Smooth muscle cell (in vitro differentiated cells): ENCODE data around the gene STK38. TPM values are rescaled to one million over a fixed set of nuclear protein-coding genes. Genes with fewer than 3 reads are reported as not detected.

Experiments used
- DNase-seq: peaks from one replicate; lab custom pipeline; 2025; ENCODE audit not compliant: unreplicated experiment; lab: John Stamatoyannopoulos, UW
- H2AFZ ChIP-seq: fragments of 200-600 bp; sonication (generic); 2 replicates; pipeline ENCODE4 v1.6.0; 2016; ENCODE audit warnings: antibody characterized with exemption, low read depth, mild to moderate bottlenecking
- H3F3A ChIP-seq: fragments of 200-600 bp; sonication (generic); 2 replicates; pipeline ENCODE4 v1.6.0; 2017; ENCODE audit warnings: antibody characterized with exemption, low read depth
- H3K27ac ChIP-seq: fragments of 200-600 bp; sonication (generic); 2 replicates; pipeline ENCODE4 v1.5.1; 2016; ENCODE audit warnings: low read depth, mild to moderate bottlenecking
- H3K27me3 ChIP-seq: fragments of 200-600 bp; sonication (generic); 2 replicates; pipeline ENCODE4 v1.6.1; 2016; ENCODE audit warnings: low read depth, mild to moderate bottlenecking
- H3K36me3 ChIP-seq: fragments of 200-600 bp; sonication (generic); 2 replicates; pipeline ENCODE4 v1.5.1; 2016; ENCODE audit warnings: low read depth
- H3K4me1 ChIP-seq: fragments of 200-600 bp; sonication (generic); 2 replicates; pipeline ENCODE4 v1.5.1; 2016; ENCODE audit warnings: low read depth
- H3K4me2 ChIP-seq: fragments of 200-600 bp; sonication (generic); 2 replicates; pipeline ENCODE4 v1.6.0; 2016; ENCODE audit warnings: mild to moderate bottlenecking
- H3K4me3 ChIP-seq: fragments of 200-600 bp; sonication (generic); 2 replicates; pipeline ENCODE4 v1.5.1; 2016; ENCODE audit warnings: mild to moderate bottlenecking
- H3K79me2 ChIP-seq: fragments of 200-600 bp; sonication (generic); 2 replicates; pipeline ENCODE4 v1.6.0; 2016; ENCODE audit warnings: low read depth, mild to moderate bottlenecking
- H3K9ac ChIP-seq: fragments of 200-600 bp; sonication (generic); 2 replicates; pipeline ENCODE4 v1.6.0; 2016; ENCODE audit warnings: low read depth
- H3K9me3 ChIP-seq: fragments of 200-600 bp; sonication (generic); replicated peaks from 2 replicates; pipeline ENCODE4 v1.5.1; 2016; ENCODE audit warnings: low read depth
- H4K20me1 ChIP-seq: fragments of 200-600 bp; sonication (generic); 2 replicates; pipeline ENCODE4 v1.6.0; 2016; ENCODE audit warnings: low read depth
- WGBS: methylation state at CpG from one replicate; pipeline ENCODE4 v1.1.7; 2016; ENCODE audit warnings: low lambda C conversion rate; 5-methylcytosine and 5-hydroxymethylcytosine counted together
- polyA plus RNA-seq: library from polyadenylated mRNA; unstranded; fragments of >200 nt; fragmentation: Nextera tagmentation; extraction: Ambion mirVana; gene quantifications from 2 replicates; pipeline ENCODE4 v1.2.1, GENCODE V29; 2016
- total RNA-seq: library from RNA; depleted of rRNA; stranded (reverse); fragments of >200 nt; gene quantifications from 2 replicates; pipeline ENCODE4 v1.2.3, GENCODE V29; 2014
- TF ChIP-seq, protein P1 (sequence below): fragments of 200-600 bp; sonication (generic); IDR thresholded peaks from 2 replicates; pipeline ENCODE4 v1.5.1; 2017; ENCODE audit warnings: borderline replicate concordance, mild to moderate bottlenecking, antibody characterized with exemption; ENCODE audit not compliant: insufficient read depth, poor library complexity, severe bottlenecking

The STK38 gene
- total and polyA plus RNA-seq, 2 experiments from 2014 or later = 34.5 to 34.6 TPM

DNA sequence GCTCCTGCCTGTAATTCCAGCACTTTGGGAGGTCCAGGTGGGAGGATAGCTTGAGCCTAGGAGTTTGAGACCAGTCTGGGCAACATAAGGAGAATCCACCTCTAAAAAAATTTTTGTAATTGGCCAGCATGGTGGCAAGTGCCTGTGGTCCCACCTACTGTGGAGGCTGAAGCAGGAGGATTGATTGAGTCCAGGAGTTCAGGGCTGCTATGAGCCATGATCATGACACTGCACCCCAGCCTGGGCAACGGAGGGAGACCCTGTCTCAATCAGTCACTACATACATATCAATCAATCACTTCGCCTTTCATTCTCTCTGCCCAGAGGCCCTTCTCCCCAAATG is 1.1 kb upstream of the STK38 start:
- TF ChIP-seq, protein P1, sequence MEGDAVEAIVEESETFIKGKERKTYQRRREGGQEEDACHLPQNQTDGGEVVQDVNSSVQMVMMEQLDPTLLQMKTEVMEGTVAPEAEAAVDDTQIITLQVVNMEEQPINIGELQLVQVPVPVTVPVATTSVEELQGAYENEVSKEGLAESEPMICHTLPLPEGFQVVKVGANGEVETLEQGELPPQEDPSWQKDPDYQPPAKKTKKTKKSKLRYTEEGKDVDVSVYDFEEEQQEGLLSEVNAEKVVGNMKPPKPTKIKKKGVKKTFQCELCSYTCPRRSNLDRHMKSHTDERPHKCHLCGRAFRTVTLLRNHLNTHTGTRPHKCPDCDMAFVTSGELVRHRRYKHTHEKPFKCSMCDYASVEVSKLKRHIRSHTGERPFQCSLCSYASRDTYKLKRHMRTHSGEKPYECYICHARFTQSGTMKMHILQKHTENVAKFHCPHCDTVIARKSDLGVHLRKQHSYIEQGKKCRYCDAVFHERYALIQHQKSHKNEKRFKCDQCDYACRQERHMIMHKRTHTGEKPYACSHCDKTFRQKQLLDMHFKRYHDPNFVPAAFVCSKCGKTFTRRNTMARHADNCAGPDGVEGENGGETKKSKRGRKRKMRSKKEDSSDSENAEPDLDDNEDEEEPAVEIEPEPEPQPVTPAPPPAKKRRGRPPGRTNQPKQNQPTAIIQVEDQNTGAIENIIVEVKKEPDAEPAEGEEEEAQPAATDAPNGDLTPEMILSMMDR = no peak
- H2AFZ ChIP-seq = peak overlapping the region; percentile 12
- WGBS = 90% methylated on average over 2 of the region's 2 CpGs

DNA sequence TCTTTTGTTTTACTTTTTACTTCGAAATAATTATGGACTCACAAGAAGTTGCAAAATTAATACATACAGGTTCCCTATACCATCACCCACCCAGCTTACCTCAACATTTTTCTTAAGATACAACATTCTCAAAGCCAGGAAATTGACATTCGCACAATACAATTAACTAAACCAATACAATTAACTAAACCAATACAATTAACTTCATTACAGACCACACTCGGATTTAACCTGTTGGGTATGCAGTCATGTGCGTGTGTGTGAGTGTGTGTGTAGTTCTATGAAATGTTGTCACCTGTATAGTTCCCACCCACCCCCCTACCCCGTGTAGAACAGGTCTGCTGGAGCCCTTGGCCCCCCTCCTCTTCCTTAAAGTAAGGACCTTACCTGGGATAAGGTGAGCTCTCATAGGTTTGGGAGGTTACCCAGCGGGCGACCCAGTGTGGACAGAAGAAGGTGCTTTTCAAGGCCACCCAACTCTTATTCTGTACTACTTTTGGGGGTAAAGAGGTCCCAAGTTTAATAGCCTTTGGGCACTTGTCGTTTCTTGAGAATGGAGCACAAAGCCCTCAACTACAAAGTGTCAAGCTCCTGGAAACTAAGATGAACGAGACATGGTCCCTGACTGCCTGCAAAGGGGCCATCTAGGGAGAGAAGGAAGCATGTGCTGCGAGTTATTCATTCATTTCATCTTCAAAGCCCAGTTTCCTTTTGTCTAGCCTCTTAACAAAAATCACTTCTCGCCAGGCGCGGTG is 544 bp upstream of the STK38 start:
- H3K4me1 ChIP-seq = peaks cover 23% of the 10 kb centered on the region
- peak overlapping the region; percentile 88 for H3K4me3 ChIP-seq
- H4K20me1 ChIP-seq = peaks cover 34% of the 10 kb centered on the region
- peak overlapping the region; percentile 12 for H2AFZ ChIP-seq
- H3K9me3 ChIP-seq = no peaks in the 10 kb centered on the region
- H3K9ac ChIP-seq = no peak overlapping the region
- no peak overlapping the region for H3K27ac ChIP-seq
- peak overlapping the region; percentile 94 for H3K4me2 ChIP-seq
- peaks cover 8% of the 10 kb centered on the region for H3F3A ChIP-seq
- no peaks in the 10 kb centered on the region for H3K27me3 ChIP-seq
- WGBS = 70% methylated on average over 13 of the region's 13 CpGs
- TF ChIP-seq, protein P1 = no peak
- H3K79me2 ChIP-seq = peaks cover 41% of the 10 kb centered on the region
- DNase-seq = no peak
- no peaks in the 10 kb centered on the region for H3K36me3 ChIP-seq

More for the DNA sequence above, 1.1 kb upstream of the STK38 start:
- Histone ChIP-seq H3K79me2 (peaks cover 35% of the 10 kb centered on the region), H3K4me3 (no peak overlapping the region), H4K20me1 (peaks cover 32% of the 10 kb centered on the region), H3K36me3 (no peaks in the 10 kb centered on the region), H3K4me1 (peaks cover 23% of the 10 kb centered on the region), H3K27ac (no peak overlapping the region), H3K9ac (no peak overlapping the region), H3K27me3 (no peaks in the 10 kb centered on the region), H3K4me2 (no peak overlapping the region), H3K9me3 (no peaks in the 10 kb centered on the region), H3F3A (peaks cover 8% of the 10 kb centered on the region)
- DNase-seq = no peak

DNA sequence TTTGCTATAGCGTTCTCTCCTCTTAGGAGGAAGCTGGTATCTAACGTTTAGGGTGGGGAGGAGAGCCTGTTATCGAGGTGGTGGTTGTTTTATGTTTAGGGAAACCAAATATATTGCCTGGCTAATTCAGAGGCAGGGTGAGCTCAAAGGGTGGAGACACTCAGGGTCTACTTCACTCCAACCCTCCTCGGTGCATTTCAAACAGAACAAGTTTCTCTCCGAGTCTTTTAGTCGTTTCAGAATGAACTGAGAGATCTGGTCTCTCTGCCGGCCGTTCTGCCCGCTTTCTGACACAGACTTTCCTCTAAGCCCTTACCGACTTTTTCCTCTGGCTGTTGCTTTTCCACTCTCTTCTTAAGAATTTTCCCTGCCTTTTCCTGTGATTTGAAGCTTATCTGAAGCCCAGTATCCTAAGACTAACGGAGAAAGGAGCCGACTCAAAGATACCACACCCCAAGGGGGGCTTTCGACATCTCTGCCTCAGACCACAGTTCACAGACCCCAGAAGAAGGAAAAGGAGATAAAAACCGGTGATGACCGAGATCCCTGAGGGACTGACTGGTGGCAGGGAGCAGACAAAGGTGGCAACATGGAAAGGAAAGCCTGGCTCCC is 865 bp downstream of the STK38 start:
- peak overlapping the region; percentile 90 for H3K9ac ChIP-seq
- H2AFZ ChIP-seq = peak overlapping the region; percentile 96
- H3K79me2 ChIP-seq = peaks cover 54% of the 10 kb centered on the region
- H3F3A ChIP-seq = peaks cover 8% of the 10 kb centered on the region
- H3K9me3 ChIP-seq = no peaks in the 10 kb centered on the region
- TF ChIP-seq, protein P1 = no peak
- peak overlapping the region; percentile 88 for H3K4me3 ChIP-seq
- H3K27me3 ChIP-seq = no peaks in the 10 kb centered on the region
- no peak for DNase-seq
- H3K4me2 ChIP-seq = peak overlapping the region; percentile 94
- H3K4me1 ChIP-seq = peaks cover 23% of the 10 kb centered on the region
- peak overlapping the region; percentile 86 for H3K27ac ChIP-seq
- no peaks in the 10 kb centered on the region for H3K36me3 ChIP-seq
- peaks cover 48% of the 10 kb centered on the region for H4K20me1 ChIP-seq
- under 1% methylated on average over 15 of the region's 15 CpGs for WGBS
